Keratinocyte (primary cell): ENCODE results near the gene SMIM32. TPM values are rescaled to one million over a fixed set of nuclear protein-coding genes. Genes with fewer than 3 reads are reported as not detected.

Source experiments
- DNase-seq: peaks from one replicate; pipeline ENCODE4 v3.0.0-alpha.2; 2011; ENCODE audit warnings: low read depth, missing footprints, low spot score
- FAIRE-seq: peaks from 2 replicates; lab custom pipeline; 2011; peaks lifted over from hg19 to GRCh38; lab: Jason Lieb, UNC
- H2AFZ ChIP-seq: 2 replicates; pipeline ENCODE4 v1.6.0; 2012; ENCODE audit warnings: low read length, control low read depth, inconsistent platforms; ENCODE audit not compliant: control insufficient read depth
- H3K27ac ChIP-seq: 2 replicates; pipeline ENCODE4 v1.5.1; 2011; ENCODE audit warnings: low read length; ENCODE audit not compliant: control insufficient read depth, insufficient read depth
- H3K27me3 ChIP-seq: 3 replicates; pipeline ENCODE4 v1.6.0; 2011; ENCODE audit warnings: low read length; ENCODE audit not compliant: control insufficient read depth, insufficient read depth; ENCODE audit errors: extremely low read depth
- H3K36me3 ChIP-seq, 2 experiments: 2 replicates in 1 of 2; 3 replicates in 1 of 2; pipeline ENCODE4 v1.5.1; 2011; ENCODE audit warnings: low read length in 2 of 2, mild to moderate bottlenecking in 1 of 2; ENCODE audit not compliant: control insufficient read depth in 2 of 2, insufficient read depth in 2 of 2; ENCODE audit errors: extremely low read depth in 1 of 2
- H3K4me1 ChIP-seq: 3 replicates; pipeline ENCODE4 v1.5.1; 2011; ENCODE audit warnings: low read length; ENCODE audit not compliant: control insufficient read depth, insufficient read depth; ENCODE audit errors: extremely low read depth
- H3K4me2 ChIP-seq: 3 replicates; pipeline ENCODE4 v1.6.0; 2011; ENCODE audit warnings: low read depth, low read length; ENCODE audit not compliant: control insufficient read depth, insufficient read depth; ENCODE audit errors: extremely low read depth
- H3K4me3 ChIP-seq, 3 experiments: fragments of 200-600 bp in 1 of 3; sonication (generic) in 1 of 3; 2 replicates in 2 of 3; 3 replicates in 1 of 3; pipeline ENCODE4 v1.5.1; 2011 to 2016; ENCODE audit warnings: low read length in 3 of 3, mild to moderate bottlenecking in 3 of 3, control low read depth in 2 of 3, inconsistent platforms in 1 of 3, low read depth in 1 of 3, mixed read lengths in 1 of 3, mixed run types in 1 of 3, moderate library complexity in 1 of 3; ENCODE audit not compliant: control insufficient read depth in 2 of 3, insufficient read depth in 2 of 3; ENCODE audit errors: extremely low read depth in 1 of 3
- H3K79me2 ChIP-seq: 2 replicates; pipeline ENCODE4 v1.6.0; 2012; ENCODE audit warnings: low read length; ENCODE audit not compliant: control insufficient read depth, insufficient read depth
- H3K9ac ChIP-seq: 3 replicates; pipeline ENCODE4 v1.6.0; 2011; ENCODE audit warnings: low read length; ENCODE audit not compliant: control insufficient read depth, insufficient read depth; ENCODE audit errors: extremely low read depth
- H3K9me1 ChIP-seq: 3 replicates; pipeline ENCODE4 v1.6.0; 2011; ENCODE audit warnings: low read length; ENCODE audit not compliant: control insufficient read depth, insufficient read depth; ENCODE audit errors: extremely low read depth
- H3K9me3 ChIP-seq: 2 replicates; pipeline ENCODE4 v1.5.1; 2012; ENCODE audit warnings: low read depth, low read length; ENCODE audit not compliant: control insufficient read depth
- H4K20me1 ChIP-seq: 3 replicates; pipeline ENCODE4 v1.6.0; 2011; ENCODE audit warnings: low read length; ENCODE audit not compliant: control insufficient read depth, insufficient read depth; ENCODE audit errors: extremely low read depth
- EZH2 ChIP-seq: IDR thresholded peaks from one replicate; pipeline ENCODE4 v1.6.1; 2012; ENCODE audit warnings: inconsistent platforms, mild to moderate bottlenecking, low read length, moderate library complexity
- dilution Hi-C: fragments of 300-500 bp; cut with MboI; formaldehyde crosslinking; loops from one replicate; pipeline ENCODE4 v1.7.0; 2020; ENCODE audit warnings: low sequenced_read_pairs; ENCODE audit not compliant: extremely low pct_ligation_motif_present
- polyA plus RNA-seq, 5 experiments: library from polyadenylated mRNA; depleted of rRNA in 3 of 5; stranded (reverse) in 3 of 5; stranded (forward) in 1 of 5; unstranded in 1 of 5; fragments of >200 nt; gene quantifications; 1 replicate in 1 of 5; 2 replicates in 3 of 5; 3 replicates in 1 of 5; pipeline versions ENCODE4 v1.2.1 to v1.2.3, GENCODE V29; 2011 to 2012; ENCODE audit warnings: missing spikeins in 2 of 5, low read depth in 1 of 5, low replicate concordance in 1 of 5
- TF ChIP-seq, protein P1 (sequence below), 3 experiments: IDR thresholded peaks in 1 of 3; conservative IDR thresholded peaks in 1 of 3; optimal IDR thresholded peaks in 1 of 3; 2 replicates in 2 of 3; 3 replicates in 1 of 3; pipeline versions ENCODE3 to v1.5.1; 2011; ENCODE audit warnings: low read length in 3 of 3, mild to moderate bottlenecking in 3 of 3, moderate library complexity in 2 of 3, control low read depth in 1 of 3, inconsistent platforms in 1 of 3; ENCODE audit not compliant: insufficient read depth in 2 of 3; ENCODE audit errors: extremely low read depth in 1 of 3

Gene SMIM32
- polyA plus RNA-seq, 1 donor (not counting 4 experiments of a cell fraction or from before 2014, with no cell fraction given): not detected

DNA sequence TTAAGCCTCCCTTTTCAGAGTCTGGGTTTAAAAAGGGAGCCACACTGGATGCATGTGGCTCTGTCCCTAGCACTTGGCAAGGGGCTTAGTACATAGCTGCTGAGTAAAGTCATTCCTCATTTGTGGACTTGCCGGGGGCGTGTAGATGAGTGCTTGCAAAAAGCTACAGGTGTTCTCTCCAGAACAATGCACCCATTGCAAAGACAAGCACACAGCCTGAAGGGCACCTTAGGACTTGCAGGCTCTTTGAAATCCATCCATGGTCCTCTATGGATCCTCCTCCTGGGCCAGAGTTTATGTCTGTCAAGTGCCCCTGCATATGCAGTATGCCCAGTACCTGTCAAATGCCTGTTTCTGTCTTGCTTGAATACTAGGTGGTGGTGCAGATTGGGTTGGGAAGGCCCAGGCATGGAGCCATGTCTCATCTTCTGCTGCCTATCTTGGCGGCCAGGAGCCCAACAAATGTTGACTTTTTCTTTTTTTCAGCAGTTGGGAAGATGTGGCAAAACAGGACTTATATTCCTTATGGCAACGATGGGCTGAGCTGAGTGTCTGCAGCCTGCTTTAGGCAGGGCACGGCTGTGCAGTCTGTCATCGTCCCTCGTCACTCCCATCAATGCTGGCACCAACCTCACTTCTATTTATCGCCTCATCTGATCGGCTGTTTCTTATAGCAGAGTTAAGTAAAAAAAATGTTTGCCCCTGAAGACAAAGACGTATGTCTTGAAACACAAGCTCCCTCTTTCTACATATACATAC, 18.5 kb upstream of the SMIM32 start:
- peaks cover 9% of the 10 kb centered on the region for H3K27me3 ChIP-seq

DNA sequence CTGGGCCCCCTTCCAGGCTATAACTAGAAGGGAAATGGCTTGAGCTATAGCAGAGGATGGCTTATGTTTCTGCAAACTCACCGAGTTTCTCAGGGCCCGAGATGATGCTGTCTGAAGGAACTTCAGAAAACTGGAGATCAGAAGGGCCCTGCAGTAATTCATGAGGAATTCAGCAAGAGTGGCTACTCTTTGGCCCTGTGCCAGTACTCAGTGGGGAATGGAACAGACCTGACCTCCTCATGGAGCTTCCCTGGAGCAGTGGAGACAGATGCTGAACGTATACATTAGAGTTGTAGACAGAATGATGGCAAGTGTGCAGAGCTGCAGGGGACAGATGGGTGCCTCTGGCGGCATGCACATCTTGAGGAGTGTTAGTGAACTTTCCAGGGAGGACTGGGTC, 17.3 kb upstream of the SMIM32 start:
- TF ChIP-seq EZH2: no peak
- TF ChIP-seq, protein P1, sequence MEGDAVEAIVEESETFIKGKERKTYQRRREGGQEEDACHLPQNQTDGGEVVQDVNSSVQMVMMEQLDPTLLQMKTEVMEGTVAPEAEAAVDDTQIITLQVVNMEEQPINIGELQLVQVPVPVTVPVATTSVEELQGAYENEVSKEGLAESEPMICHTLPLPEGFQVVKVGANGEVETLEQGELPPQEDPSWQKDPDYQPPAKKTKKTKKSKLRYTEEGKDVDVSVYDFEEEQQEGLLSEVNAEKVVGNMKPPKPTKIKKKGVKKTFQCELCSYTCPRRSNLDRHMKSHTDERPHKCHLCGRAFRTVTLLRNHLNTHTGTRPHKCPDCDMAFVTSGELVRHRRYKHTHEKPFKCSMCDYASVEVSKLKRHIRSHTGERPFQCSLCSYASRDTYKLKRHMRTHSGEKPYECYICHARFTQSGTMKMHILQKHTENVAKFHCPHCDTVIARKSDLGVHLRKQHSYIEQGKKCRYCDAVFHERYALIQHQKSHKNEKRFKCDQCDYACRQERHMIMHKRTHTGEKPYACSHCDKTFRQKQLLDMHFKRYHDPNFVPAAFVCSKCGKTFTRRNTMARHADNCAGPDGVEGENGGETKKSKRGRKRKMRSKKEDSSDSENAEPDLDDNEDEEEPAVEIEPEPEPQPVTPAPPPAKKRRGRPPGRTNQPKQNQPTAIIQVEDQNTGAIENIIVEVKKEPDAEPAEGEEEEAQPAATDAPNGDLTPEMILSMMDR (optimal IDR thresholded peaks at IDR 0.05 in 1 of 3, IDR thresholded peaks at IDR 0.05 in 1 of 3, conservative IDR thresholded peaks at IDR 0.05 in 1 of 3; ENCODE audit: extremely low read depth in 1 of 3, insufficient read depth in 2 of 3, low read length in 3 of 3): no peak
- dilution Hi-C loops: no loop called here
- H3K27ac ChIP-seq: no peak overlapping the region
- H4K20me1 ChIP-seq: no peaks in the 10 kb centered on the region
- H3K4me3 ChIP-seq: no peak overlapping the region
- H3K79me2 ChIP-seq: no peaks in the 10 kb centered on the region
- no peaks in the 10 kb centered on the region for H3K36me3 ChIP-seq
- no peaks in the 10 kb centered on the region for H3K9me3 ChIP-seq
- H3K4me2 ChIP-seq: no peak overlapping the region
- H2AFZ ChIP-seq: no peak overlapping the region
- DNase-seq (no peak), FAIRE-seq (no peak)
- H3K9me1 ChIP-seq: no peaks in the 10 kb centered on the region
- H3K4me1 ChIP-seq: no peaks in the 10 kb centered on the region
- peaks cover 9% of the 10 kb centered on the region for H3K27me3 ChIP-seq
- no peak overlapping the region for H3K9ac ChIP-seq

More for the DNA sequence above, 18.5 kb upstream of the SMIM32 start:
- no peaks in the 10 kb centered on the region for H3K36me3 ChIP-seq
- no peaks in the 10 kb centered on the region for H3K9me3 ChIP-seq
- no peak overlapping the region for H3K9ac ChIP-seq
- no peak for TF ChIP-seq EZH2
- TF ChIP-seq, protein P1 (optimal IDR thresholded peaks at IDR 0.05 in 1 of 3, IDR thresholded peaks at IDR 0.05 in 1 of 3, conservative IDR thresholded peaks at IDR 0.05 in 1 of 3; ENCODE audit: extremely low read depth in 1 of 3, insufficient read depth in 2 of 3, low read length in 3 of 3): no peak
- H3K4me2 ChIP-seq: no peak overlapping the region
- H4K20me1 ChIP-seq: no peaks in the 10 kb centered on the region
- no peaks in the 10 kb centered on the region for H3K9me1 ChIP-seq
- FAIRE-seq (no peak), DNase-seq (no peak)
- dilution Hi-C loops: no loop called here
- H2AFZ ChIP-seq: no peak overlapping the region
- H3K4me3 ChIP-seq: no peak overlapping the region
- H3K4me1 ChIP-seq: no peaks in the 10 kb centered on the region
- H3K79me2 ChIP-seq: no peaks in the 10 kb centered on the region
- no peak overlapping the region for H3K27ac ChIP-seq
